Keratinocyte (primary cell): ENCODE results near the gene MTA1. TPM values are rescaled to one million over a fixed set of nuclear protein-coding genes. Genes with fewer than 3 reads are reported as not detected.

Experiments
- DNase-seq: peaks from one replicate; pipeline ENCODE4 v3.0.0-alpha.2; 2011; ENCODE audit warnings: low read depth, missing footprints, low spot score
- FAIRE-seq: peaks from 2 replicates; lab custom pipeline; 2011; peaks lifted over from hg19 to GRCh38; lab: Jason Lieb, UNC
- H2AFZ ChIP-seq: 2 replicates; pipeline ENCODE4 v1.6.0; 2012; ENCODE audit warnings: low read length, control low read depth, inconsistent platforms; ENCODE audit not compliant: control insufficient read depth
- H3K27ac ChIP-seq: 2 replicates; pipeline ENCODE4 v1.5.1; 2011; ENCODE audit warnings: low read length; ENCODE audit not compliant: control insufficient read depth, insufficient read depth
- H3K27me3 ChIP-seq: 3 replicates; pipeline ENCODE4 v1.6.0; 2011; ENCODE audit warnings: low read length; ENCODE audit not compliant: control insufficient read depth, insufficient read depth; ENCODE audit errors: extremely low read depth
- H3K36me3 ChIP-seq, 2 experiments: 2 replicates in 1 of 2; 3 replicates in 1 of 2; pipeline ENCODE4 v1.5.1; 2011; ENCODE audit warnings: low read length in 2 of 2, mild to moderate bottlenecking in 1 of 2; ENCODE audit not compliant: control insufficient read depth in 2 of 2, insufficient read depth in 2 of 2; ENCODE audit errors: extremely low read depth in 1 of 2
- H3K4me1 ChIP-seq: 3 replicates; pipeline ENCODE4 v1.5.1; 2011; ENCODE audit warnings: low read length; ENCODE audit not compliant: control insufficient read depth, insufficient read depth; ENCODE audit errors: extremely low read depth
- H3K4me2 ChIP-seq: 3 replicates; pipeline ENCODE4 v1.6.0; 2011; ENCODE audit warnings: low read depth, low read length; ENCODE audit not compliant: control insufficient read depth, insufficient read depth; ENCODE audit errors: extremely low read depth
- H3K4me3 ChIP-seq, 3 experiments: fragments of 200-600 bp in 1 of 3; sonication (generic) in 1 of 3; 2 replicates in 2 of 3; 3 replicates in 1 of 3; pipeline ENCODE4 v1.5.1; 2011 to 2016; ENCODE audit warnings: low read length in 3 of 3, mild to moderate bottlenecking in 3 of 3, control low read depth in 2 of 3, inconsistent platforms in 1 of 3, low read depth in 1 of 3, mixed read lengths in 1 of 3, mixed run types in 1 of 3, moderate library complexity in 1 of 3; ENCODE audit not compliant: control insufficient read depth in 2 of 3, insufficient read depth in 2 of 3; ENCODE audit errors: extremely low read depth in 1 of 3
- H3K79me2 ChIP-seq: 2 replicates; pipeline ENCODE4 v1.6.0; 2012; ENCODE audit warnings: low read length; ENCODE audit not compliant: control insufficient read depth, insufficient read depth
- H3K9ac ChIP-seq: 3 replicates; pipeline ENCODE4 v1.6.0; 2011; ENCODE audit warnings: low read length; ENCODE audit not compliant: control insufficient read depth, insufficient read depth; ENCODE audit errors: extremely low read depth
- H3K9me1 ChIP-seq: 3 replicates; pipeline ENCODE4 v1.6.0; 2011; ENCODE audit warnings: low read length; ENCODE audit not compliant: control insufficient read depth, insufficient read depth; ENCODE audit errors: extremely low read depth
- H3K9me3 ChIP-seq: 2 replicates; pipeline ENCODE4 v1.5.1; 2012; ENCODE audit warnings: low read depth, low read length; ENCODE audit not compliant: control insufficient read depth
- H4K20me1 ChIP-seq: 3 replicates; pipeline ENCODE4 v1.6.0; 2011; ENCODE audit warnings: low read length; ENCODE audit not compliant: control insufficient read depth, insufficient read depth; ENCODE audit errors: extremely low read depth
- CTCF ChIP-seq, 3 experiments: IDR thresholded peaks in 1 of 3; conservative IDR thresholded peaks in 1 of 3; optimal IDR thresholded peaks in 1 of 3; 2 replicates in 2 of 3; 3 replicates in 1 of 3; pipeline versions ENCODE3 to v1.5.1; 2011; ENCODE audit warnings: low read length in 3 of 3, mild to moderate bottlenecking in 3 of 3, moderate library complexity in 2 of 3, control low read depth in 1 of 3, inconsistent platforms in 1 of 3; ENCODE audit not compliant: insufficient read depth in 2 of 3; ENCODE audit errors: extremely low read depth in 1 of 3
- EZH2 ChIP-seq: IDR thresholded peaks from one replicate; pipeline ENCODE4 v1.6.1; 2012; ENCODE audit warnings: inconsistent platforms, mild to moderate bottlenecking, low read length, moderate library complexity
- dilution Hi-C: fragments of 300-500 bp; cut with MboI; formaldehyde crosslinking; loops from one replicate; pipeline ENCODE4 v1.7.0; 2020; ENCODE audit warnings: low sequenced_read_pairs; ENCODE audit not compliant: extremely low pct_ligation_motif_present
- polyA plus RNA-seq, 5 experiments: library from polyadenylated mRNA; depleted of rRNA in 3 of 5; stranded (reverse) in 3 of 5; stranded (forward) in 1 of 5; unstranded in 1 of 5; fragments of >200 nt; gene quantifications; 1 replicate in 1 of 5; 2 replicates in 3 of 5; 3 replicates in 1 of 5; pipeline versions ENCODE4 v1.2.1 to v1.2.3, GENCODE V29; 2011 to 2012; ENCODE audit warnings: missing spikeins in 2 of 5, low read depth in 1 of 5, low replicate concordance in 1 of 5

MTA1 gene
- polyA plus RNA-seq, 1 donor (not counting 4 experiments of a cell fraction or from before 2014, with no cell fraction given) = 33.6 TPM

- DNase-seq (no peak), FAIRE-seq (no peak)
- Histone ChIP-seq H3K9me1 (peaks cover 6% of the 10 kb centered on the region), H3K36me3 (no peaks in the 10 kb centered on the region), H3K4me3 (no peak overlapping the region), H3K4me1 (peaks cover 3% of the 10 kb centered on the region), H3K79me2 (no peaks in the 10 kb centered on the region), H4K20me1 (peaks cover 5% of the 10 kb centered on the region), H3K9me3 (no peaks in the 10 kb centered on the region), H2AFZ (no peak overlapping the region), H3K27me3 (no peaks in the 10 kb centered on the region), H3K9ac (no peak overlapping the region), H3K27ac (no peak overlapping the region), H3K4me2 (no peak overlapping the region)
- TF ChIP-seq CTCF (optimal IDR thresholded peaks at IDR 0.05 in 1 of 3, IDR thresholded peaks at IDR 0.05 in 1 of 3, conservative IDR thresholded peaks at IDR 0.05 in 1 of 3; ENCODE audit: extremely low read depth in 1 of 3, insufficient read depth in 2 of 3, low read length in 3 of 3) (no peak), EZH2 (no peak)
- dilution Hi-C loops = no loop called here
These were observed 44.0 kb upstream of the MTA1 start for GRCh38 chr14:105375635-105376057.

GRCh38 chr14:105376521-105377440 lies 42.8 kb upstream of the MTA1 start:
- Histone ChIP-seq H3K4me3 (no peak overlapping the region), H3K27ac (no peak overlapping the region), H3K4me1 (peaks cover 3% of the 10 kb centered on the region), H4K20me1 (no peaks in the 10 kb centered on the region), H3K9me1 (peaks cover 2% of the 10 kb centered on the region), H3K79me2 (no peaks in the 10 kb centered on the region), H3K9me3 (no peaks in the 10 kb centered on the region), H3K27me3 (no peaks in the 10 kb centered on the region), H2AFZ (no peak overlapping the region), H3K36me3 (peaks cover 0 to 3% of the 10 kb centered on the region in 2 experiments), H3K4me2 (no peak overlapping the region), H3K9ac (no peak overlapping the region)
- dilution Hi-C loops = no loop called here
- TF ChIP-seq CTCF (optimal IDR thresholded peaks at IDR 0.05 in 1 of 3, IDR thresholded peaks at IDR 0.05 in 1 of 3, conservative IDR thresholded peaks at IDR 0.05 in 1 of 3; ENCODE audit: extremely low read depth in 1 of 3, insufficient read depth in 2 of 3, low read length in 3 of 3) (no peak), EZH2 (no peak)
- DNase-seq (no peak), FAIRE-seq (no peak)
